HCT116 (cell line): ENCODE measurements around the gene KLK5.

ENCODE experiments used
- ELF1 ChIP-seq: IDR thresholded peaks from 2 replicates; pipeline ENCODE4 v1.6.1; 2012; ENCODE audit warnings: low read depth, borderline replicate concordance
- EZH2 ChIP-seq: fragments of 200-600 bp; sonication (generic); IDR thresholded peaks from 2 replicates; pipeline ENCODE4 v1.6.1; 2017; ENCODE audit warnings: antibody characterized with exemption, mixed run types
- EZH2phosphoT487 ChIP-seq: fragments of 200-600 bp; IDR thresholded peaks from 2 replicates; pipeline ENCODE4 v1.6.1; 2018; ENCODE audit warnings: antibody characterized with exemption, borderline replicate concordance
- JUND ChIP-seq: IDR thresholded peaks from 2 replicates; pipeline ENCODE4 v1.6.1; 2012
- POLR2A ChIP-seq: IDR thresholded peaks from 2 replicates; pipeline ENCODE4 v1.7.0; 2011; ENCODE audit warnings: borderline replicate concordance; ENCODE audit not compliant: insufficient read depth, insufficient read length; ENCODE audit errors: extremely low read depth
- POLR2AphosphoS5 ChIP-seq: IDR thresholded peaks from 2 replicates; pipeline ENCODE4 v1.6.1; 2011; ENCODE audit warnings: mild to moderate bottlenecking, low read depth, low read length, moderate library complexity
- ZFX ChIP-seq: fragments of 450-650 bp; IDR thresholded peaks from 2 replicates; pipeline ENCODE4 v1.6.1; 2017
- TF ChIP-seq, protein P1 (sequence below), 3 experiments: fragments of 200-600 bp in 1 of 3; sonication (generic) in 1 of 3; IDR thresholded peaks in 2 of 3; conservative IDR thresholded peaks in 1 of 3; 2 replicates each; pipeline ENCODE4 v1.5.1; 2012 to 2017; ENCODE audit warnings: low read depth in 2 of 3, low read length in 2 of 3, antibody characterized with exemption in 1 of 3, borderline replicate concordance in 1 of 3, control low read depth in 1 of 3, mild to moderate bottlenecking in 1 of 3, mixed read lengths in 1 of 3, mixed run types in 1 of 3, moderate library complexity in 1 of 3; ENCODE audit not compliant: insufficient read depth in 1 of 3
- TF ChIP-seq, protein P2 (sequence below): IDR thresholded peaks from 2 replicates; pipeline ENCODE4 v1.6.1; 2012
- TF ChIP-seq, protein P3 (sequence below): IDR thresholded peaks from 2 replicates; pipeline ENCODE4 v1.6.1; 2012; ENCODE audit warnings: low read depth

DNA sequence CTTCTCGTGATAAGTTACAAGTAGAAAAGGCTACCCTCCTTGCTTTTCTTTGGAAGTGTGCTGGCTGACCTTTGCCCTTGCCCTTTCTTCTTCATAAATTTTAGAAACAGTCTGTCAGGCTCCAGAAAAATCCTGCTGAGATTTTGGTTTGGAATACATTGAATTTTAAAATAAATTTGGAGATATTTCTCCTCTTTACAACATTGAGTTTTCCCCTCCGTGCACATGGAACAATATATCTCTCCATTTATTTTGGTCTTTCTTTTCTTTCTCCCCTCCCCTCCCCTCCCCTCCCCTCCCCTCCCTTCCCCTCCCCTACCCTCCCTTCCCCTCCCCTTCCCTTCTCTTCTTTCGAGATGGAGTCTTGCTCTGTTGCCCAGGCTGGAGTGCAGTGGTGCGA lies 50.2 kb downstream of the KLK5 start:
- TF ChIP-seq, protein P1, sequence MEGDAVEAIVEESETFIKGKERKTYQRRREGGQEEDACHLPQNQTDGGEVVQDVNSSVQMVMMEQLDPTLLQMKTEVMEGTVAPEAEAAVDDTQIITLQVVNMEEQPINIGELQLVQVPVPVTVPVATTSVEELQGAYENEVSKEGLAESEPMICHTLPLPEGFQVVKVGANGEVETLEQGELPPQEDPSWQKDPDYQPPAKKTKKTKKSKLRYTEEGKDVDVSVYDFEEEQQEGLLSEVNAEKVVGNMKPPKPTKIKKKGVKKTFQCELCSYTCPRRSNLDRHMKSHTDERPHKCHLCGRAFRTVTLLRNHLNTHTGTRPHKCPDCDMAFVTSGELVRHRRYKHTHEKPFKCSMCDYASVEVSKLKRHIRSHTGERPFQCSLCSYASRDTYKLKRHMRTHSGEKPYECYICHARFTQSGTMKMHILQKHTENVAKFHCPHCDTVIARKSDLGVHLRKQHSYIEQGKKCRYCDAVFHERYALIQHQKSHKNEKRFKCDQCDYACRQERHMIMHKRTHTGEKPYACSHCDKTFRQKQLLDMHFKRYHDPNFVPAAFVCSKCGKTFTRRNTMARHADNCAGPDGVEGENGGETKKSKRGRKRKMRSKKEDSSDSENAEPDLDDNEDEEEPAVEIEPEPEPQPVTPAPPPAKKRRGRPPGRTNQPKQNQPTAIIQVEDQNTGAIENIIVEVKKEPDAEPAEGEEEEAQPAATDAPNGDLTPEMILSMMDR (IDR thresholded peaks at IDR 0.05 in 2 of 3, conservative IDR thresholded peaks at IDR 0.05 in 1 of 3; ENCODE audit: borderline replicate concordance in 1 of 3, insufficient read depth in 1 of 3, low read depth in 2 of 3, low read length in 2 of 3) = no peak
- TF ChIP-seq POLR2A (no peak), POLR2AphosphoS5 (no peak), ELF1 (no peak), JUND (no peak), EZH2phosphoT487 (no peak), EZH2 (no peak), ZFX (no peak)
- TF ChIP-seq, protein P2, sequence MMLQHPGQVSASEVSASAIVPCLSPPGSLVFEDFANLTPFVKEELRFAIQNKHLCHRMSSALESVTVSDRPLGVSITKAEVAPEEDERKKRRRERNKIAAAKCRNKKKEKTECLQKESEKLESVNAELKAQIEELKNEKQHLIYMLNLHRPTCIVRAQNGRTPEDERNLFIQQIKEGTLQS = no peak
- TF ChIP-seq, protein P3, sequence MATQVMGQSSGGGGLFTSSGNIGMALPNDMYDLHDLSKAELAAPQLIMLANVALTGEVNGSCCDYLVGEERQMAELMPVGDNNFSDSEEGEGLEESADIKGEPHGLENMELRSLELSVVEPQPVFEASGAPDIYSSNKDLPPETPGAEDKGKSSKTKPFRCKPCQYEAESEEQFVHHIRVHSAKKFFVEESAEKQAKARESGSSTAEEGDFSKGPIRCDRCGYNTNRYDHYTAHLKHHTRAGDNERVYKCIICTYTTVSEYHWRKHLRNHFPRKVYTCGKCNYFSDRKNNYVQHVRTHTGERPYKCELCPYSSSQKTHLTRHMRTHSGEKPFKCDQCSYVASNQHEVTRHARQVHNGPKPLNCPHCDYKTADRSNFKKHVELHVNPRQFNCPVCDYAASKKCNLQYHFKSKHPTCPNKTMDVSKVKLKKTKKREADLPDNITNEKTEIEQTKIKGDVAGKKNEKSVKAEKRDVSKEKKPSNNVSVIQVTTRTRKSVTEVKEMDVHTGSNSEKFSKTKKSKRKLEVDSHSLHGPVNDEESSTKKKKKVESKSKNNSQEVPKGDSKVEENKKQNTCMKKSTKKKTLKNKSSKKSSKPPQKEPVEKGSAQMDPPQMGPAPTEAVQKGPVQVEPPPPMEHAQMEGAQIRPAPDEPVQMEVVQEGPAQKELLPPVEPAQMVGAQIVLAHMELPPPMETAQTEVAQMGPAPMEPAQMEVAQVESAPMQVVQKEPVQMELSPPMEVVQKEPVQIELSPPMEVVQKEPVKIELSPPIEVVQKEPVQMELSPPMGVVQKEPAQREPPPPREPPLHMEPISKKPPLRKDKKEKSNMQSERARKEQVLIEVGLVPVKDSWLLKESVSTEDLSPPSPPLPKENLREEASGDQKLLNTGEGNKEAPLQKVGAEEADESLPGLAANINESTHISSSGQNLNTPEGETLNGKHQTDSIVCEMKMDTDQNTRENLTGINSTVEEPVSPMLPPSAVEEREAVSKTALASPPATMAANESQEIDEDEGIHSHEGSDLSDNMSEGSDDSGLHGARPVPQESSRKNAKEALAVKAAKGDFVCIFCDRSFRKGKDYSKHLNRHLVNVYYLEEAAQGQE = no peak
